ENCODE measurements around the gene IL22RA2. TPM values are rescaled to one million over a fixed set of nuclear protein-coding genes. Genes with fewer than 3 reads are reported as not detected.

IL22RA2 gene
- total and polyA plus RNA-seq, 9 of the 15 experiments (the other 6 are each of a cell fraction or from before 2014, with no cell fraction given), result 0.03 TPM; not detected in 8

DNA sequence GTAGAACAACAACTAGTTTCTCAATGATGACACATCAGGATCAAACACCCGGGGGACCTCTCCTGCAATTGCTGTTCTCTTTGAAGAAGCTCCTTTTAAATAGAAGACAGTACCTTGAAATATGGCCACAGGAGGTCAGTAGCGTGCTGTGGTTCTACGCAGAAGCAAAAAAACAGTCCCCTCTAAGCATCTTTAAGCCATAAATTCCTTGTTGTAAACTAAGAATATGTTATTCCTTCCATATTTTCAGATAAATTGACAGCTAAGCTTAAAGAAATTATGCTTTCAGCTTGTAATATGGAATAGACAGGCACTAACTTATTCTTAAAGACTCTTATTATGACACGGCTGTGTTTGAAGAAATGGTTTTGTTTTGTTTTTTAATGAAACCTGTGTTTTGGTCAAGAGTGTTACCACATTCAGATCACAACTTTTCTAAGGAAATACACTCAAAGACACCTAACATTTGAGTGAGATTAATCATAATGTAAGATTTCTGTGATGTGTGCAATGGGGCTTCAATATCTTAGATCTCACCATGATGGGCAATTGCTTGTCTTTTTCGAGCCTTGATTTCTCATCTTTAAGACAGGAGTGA is 78.9 kb downstream of the IL22RA2 start (continued):
- TF ChIP-seq LCOR (CRISPR knock-in tag; IDR thresholded peaks at IDR 0.05) (no peak), POLR2AphosphoS5 (IDR thresholded peaks at IDR 0.05; ENCODE audit: control insufficient read depth, insufficient read depth, low read depth, low read length) (no peak), ZNF445 (CRISPR knock-in tag; IDR thresholded peaks at IDR 0.05; ENCODE audit: low read depth) (0 out of 2 replicates have a peak, but pooled peaks have one; percentile 40), SMC3 (conservative IDR thresholded peaks at IDR 0.05; ENCODE audit: insufficient read depth, low read depth, low read length) (peak; percentile 79), POU5F1 (IDR thresholded peaks at IDR 0.05; ENCODE audit: borderline replicate concordance, low read depth, low read length, partially characterized antibody) (no peak), LEF1 (IDR thresholded peaks at IDR 0.05) (no peak), TRIM28 (IDR thresholded peaks at IDR 0.05) (no peak), ZNF165 (CRISPR knock-in tag; IDR thresholded peaks at IDR 0.05; ENCODE audit: borderline replicate concordance) (no peak), PHF8 (IDR thresholded peaks at IDR 0.05; ENCODE audit: borderline replicate concordance, low read length) (no peak)
- TF ChIP-seq, protein P1, sequence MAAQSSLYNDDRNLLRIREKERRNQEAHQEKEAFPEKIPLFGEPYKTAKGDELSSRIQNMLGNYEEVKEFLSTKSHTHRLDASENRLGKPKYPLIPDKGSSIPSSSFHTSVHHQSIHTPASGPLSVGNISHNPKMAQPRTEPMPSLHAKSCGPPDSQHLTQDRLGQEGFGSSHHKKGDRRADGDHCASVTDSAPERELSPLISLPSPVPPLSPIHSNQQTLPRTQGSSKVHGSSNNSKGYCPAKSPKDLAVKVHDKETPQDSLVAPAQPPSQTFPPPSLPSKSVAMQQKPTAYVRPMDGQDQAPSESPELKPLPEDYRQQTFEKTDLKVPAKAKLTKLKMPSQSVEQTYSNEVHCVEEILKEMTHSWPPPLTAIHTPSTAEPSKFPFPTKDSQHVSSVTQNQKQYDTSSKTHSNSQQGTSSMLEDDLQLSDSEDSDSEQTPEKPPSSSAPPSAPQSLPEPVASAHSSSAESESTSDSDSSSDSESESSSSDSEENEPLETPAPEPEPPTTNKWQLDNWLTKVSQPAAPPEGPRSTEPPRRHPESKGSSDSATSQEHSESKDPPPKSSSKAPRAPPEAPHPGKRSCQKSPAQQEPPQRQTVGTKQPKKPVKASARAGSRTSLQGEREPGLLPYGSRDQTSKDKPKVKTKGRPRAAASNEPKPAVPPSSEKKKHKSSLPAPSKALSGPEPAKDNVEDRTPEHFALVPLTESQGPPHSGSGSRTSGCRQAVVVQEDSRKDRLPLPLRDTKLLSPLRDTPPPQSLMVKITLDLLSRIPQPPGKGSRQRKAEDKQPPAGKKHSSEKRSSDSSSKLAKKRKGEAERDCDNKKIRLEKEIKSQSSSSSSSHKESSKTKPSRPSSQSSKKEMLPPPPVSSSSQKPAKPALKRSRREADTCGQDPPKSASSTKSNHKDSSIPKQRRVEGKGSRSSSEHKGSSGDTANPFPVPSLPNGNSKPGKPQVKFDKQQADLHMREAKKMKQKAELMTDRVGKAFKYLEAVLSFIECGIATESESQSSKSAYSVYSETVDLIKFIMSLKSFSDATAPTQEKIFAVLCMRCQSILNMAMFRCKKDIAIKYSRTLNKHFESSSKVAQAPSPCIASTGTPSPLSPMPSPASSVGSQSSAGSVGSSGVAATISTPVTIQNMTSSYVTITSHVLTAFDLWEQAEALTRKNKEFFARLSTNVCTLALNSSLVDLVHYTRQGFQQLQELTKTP (IDR thresholded peaks at IDR 0.05; ENCODE audit: low read depth in 1 of 2, partially characterized antibody in 2 of 2), result no peak
- TF ChIP-seq, protein P2, sequence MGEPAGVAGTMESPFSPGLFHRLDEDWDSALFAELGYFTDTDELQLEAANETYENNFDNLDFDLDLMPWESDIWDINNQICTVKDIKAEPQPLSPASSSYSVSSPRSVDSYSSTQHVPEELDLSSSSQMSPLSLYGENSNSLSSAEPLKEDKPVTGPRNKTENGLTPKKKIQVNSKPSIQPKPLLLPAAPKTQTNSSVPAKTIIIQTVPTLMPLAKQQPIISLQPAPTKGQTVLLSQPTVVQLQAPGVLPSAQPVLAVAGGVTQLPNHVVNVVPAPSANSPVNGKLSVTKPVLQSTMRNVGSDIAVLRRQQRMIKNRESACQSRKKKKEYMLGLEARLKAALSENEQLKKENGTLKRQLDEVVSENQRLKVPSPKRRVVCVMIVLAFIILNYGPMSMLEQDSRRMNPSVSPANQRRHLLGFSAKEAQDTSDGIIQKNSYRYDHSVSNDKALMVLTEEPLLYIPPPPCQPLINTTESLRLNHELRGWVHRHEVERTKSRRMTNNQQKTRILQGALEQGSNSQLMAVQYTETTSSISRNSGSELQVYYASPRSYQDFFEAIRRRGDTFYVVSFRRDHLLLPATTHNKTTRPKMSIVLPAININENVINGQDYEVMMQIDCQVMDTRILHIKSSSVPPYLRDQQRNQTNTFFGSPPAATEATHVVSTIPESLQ (CRISPR knock-in tag; IDR thresholded peaks at IDR 0.05), result no peak
- TF ChIP-seq, protein P3, sequence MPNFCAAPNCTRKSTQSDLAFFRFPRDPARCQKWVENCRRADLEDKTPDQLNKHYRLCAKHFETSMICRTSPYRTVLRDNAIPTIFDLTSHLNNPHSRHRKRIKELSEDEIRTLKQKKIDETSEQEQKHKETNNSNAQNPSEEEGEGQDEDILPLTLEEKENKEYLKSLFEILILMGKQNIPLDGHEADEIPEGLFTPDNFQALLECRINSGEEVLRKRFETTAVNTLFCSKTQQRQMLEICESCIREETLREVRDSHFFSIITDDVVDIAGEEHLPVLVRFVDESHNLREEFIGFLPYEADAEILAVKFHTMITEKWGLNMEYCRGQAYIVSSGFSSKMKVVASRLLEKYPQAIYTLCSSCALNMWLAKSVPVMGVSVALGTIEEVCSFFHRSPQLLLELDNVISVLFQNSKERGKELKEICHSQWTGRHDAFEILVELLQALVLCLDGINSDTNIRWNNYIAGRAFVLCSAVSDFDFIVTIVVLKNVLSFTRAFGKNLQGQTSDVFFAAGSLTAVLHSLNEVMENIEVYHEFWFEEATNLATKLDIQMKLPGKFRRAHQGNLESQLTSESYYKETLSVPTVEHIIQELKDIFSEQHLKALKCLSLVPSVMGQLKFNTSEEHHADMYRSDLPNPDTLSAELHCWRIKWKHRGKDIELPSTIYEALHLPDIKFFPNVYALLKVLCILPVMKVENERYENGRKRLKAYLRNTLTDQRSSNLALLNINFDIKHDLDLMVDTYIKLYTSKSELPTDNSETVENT (CRISPR knock-in tag; IDR thresholded peaks at IDR 0.05), result no peak
- TF ChIP-seq, protein P4, sequence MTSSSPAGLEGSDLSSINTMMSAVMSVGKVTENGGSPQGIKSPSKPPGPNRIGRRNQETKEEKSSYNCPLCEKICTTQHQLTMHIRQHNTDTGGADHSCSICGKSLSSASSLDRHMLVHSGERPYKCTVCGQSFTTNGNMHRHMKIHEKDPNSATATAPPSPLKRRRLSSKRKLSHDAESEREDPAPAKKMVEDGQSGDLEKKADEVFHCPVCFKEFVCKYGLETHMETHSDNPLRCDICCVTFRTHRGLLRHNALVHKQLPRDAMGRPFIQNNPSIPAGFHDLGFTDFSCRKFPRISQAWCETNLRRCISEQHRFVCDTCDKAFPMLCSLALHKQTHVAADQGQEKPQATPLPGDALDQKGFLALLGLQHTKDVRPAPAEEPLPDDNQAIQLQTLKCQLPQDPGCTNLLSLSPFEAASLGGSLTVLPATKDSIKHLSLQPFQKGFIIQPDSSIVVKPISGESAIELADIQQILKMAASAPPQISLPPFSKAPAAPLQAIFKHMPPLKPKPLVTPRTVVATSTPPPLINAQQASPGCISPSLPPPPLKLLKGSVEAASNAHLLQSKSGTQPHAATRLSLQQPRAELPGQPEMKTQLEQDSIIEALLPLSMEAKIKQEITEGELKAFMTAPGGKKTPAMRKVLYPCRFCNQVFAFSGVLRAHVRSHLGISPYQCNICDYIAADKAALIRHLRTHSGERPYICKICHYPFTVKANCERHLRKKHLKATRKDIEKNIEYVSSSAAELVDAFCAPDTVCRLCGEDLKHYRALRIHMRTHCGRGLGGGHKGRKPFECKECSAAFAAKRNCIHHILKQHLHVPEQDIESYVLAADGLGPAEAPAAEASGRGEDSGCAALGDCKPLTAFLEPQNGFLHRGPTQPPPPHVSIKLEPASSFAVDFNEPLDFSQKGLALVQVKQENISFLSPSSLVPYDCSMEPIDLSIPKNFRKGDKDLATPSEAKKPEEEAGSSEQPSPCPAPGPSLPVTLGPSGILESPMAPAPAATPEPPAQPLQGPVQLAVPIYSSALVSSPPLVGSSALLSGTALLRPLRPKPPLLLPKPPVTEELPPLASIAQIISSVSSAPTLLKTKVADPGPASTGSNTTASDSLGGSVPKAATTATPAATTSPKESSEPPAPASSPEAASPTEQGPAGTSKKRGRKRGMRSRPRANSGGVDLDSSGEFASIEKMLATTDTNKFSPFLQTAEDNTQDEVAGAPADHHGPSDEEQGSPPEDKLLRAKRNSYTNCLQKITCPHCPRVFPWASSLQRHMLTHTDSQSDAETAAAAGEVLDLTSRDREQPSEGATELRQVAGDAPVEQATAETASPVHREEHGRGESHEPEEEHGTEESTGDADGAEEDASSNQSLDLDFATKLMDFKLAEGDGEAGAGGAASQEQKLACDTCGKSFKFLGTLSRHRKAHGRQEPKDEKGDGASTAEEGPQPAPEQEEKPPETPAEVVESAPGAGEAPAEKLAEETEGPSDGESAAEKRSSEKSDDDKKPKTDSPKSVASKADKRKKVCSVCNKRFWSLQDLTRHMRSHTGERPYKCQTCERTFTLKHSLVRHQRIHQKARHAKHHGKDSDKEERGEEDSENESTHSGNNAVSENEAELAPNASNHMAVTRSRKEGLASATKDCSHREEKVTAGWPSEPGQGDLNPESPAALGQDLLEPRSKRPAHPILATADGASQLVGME (CRISPR knock-in tag; IDR thresholded peaks at IDR 0.05), result 0 out of 2 replicates have a peak, but pooled peaks have one; percentile 33

Data from K562 (cell line).